A549 (cell line): ENCODE measurements around the gene CCP110. TPM values are rescaled to one million over a fixed set of nuclear protein-coding genes. Genes with fewer than 3 reads are reported as not detected.
A peak's percentile ranks its signal among the peaks of the same experiment; 100 is the strongest.

ENCODE experiments used
- ATAC-seq, 2 experiments: fragments of 200-7000 bp in 1 of 2; fragments of >200 bp in 1 of 2; cut with Nextera tagmentation in 1 of 2; cut with Tn5 transposase in 1 of 2; 3 replicates each; pipeline versions ENCODE4 v1.8.0 to v1.9.1; 2018 to 2020; ENCODE audit warnings: mild to moderate bottlenecking in 1 of 2, moderate library complexity in 1 of 2
- CTCF ChIA-PET: fragments of 300-600 bp; sonication (Branson Sonifier 250); formaldehyde crosslinking; extraction: SDS; loops from one replicate; lab custom pipeline; 2021; ENCODE audit warnings: antibody characterized with exemption, inconsistent platforms; lab: Yijun Ruan, JAX
- POLR2A ChIA-PET: fragments of 350-600 bp; formaldehyde crosslinking; extraction: SDS; loops from one replicate; lab custom pipeline; 2021; ENCODE audit warnings: antibody characterized with exemption, inconsistent platforms; lab: Yijun Ruan, JAX
- DNase-seq, 2 experiments: peaks; one replicate each; pipeline versions ENCODE4 v3.0.0 to v3.0.0-alpha.2; 2011 to 2016; ENCODE audit warnings: low read depth in 1 of 2, low spot score in 1 of 2
- FAIRE-seq: peaks from 2 replicates; lab custom pipeline; 2011; peaks lifted over from hg19 to GRCh38; lab: Jason Lieb, UNC
- H3K27ac ChIP-seq, 2 experiments: fragments of >200 bp; sonication (Bioruptor Twin); formaldehyde crosslinking; 3 replicates each; pipeline ENCODE4 v1.5.1; 2016 to 2017
- H3K4me1 ChIP-seq: fragments of >200 bp; sonication (Bioruptor Twin); formaldehyde crosslinking; 3 replicates; pipeline ENCODE4 v1.6.1; 2016
- H3K4me2 ChIP-seq: fragments of >200 bp; sonication (Bioruptor Twin); formaldehyde crosslinking; 3 replicates; pipeline ENCODE4 v1.6.1; 2016
- H3K4me3 ChIP-seq: fragments of >200 bp; sonication (Bioruptor Twin); formaldehyde crosslinking; 3 replicates; pipeline ENCODE4 v1.5.1; 2016
- H3K9me3 ChIP-seq: fragments of >200 bp; sonication (Bioruptor Twin); formaldehyde crosslinking; 3 replicates; pipeline ENCODE4 v1.6.1; 2016
- BCL3 ChIP-seq: fragments of >200 bp; sonication (Bioruptor Twin); formaldehyde crosslinking; IDR thresholded peaks from 3 replicates; pipeline ENCODE4 v1.6.1; 2016
- BHLHE40 ChIP-seq: IDR thresholded peaks from 2 replicates; pipeline ENCODE4 v1.6.1; 2012; ENCODE audit warnings: low read depth, low read length, inconsistent platforms
- CBX8 ChIP-seq: fragments of 200-600 bp; sonication (generic); IDR thresholded peaks from 2 replicates; pipeline ENCODE4 v1.6.1; 2016
- CEBPB ChIP-seq, 2 experiments: fragments of >200 bp in 1 of 2; sonication (Bioruptor Twin) in 1 of 2; formaldehyde crosslinking in 1 of 2; IDR thresholded peaks; 2 replicates each; pipeline ENCODE4 v1.6.1; 2012 to 2016
- CHD2 ChIP-seq: fragments of 150-350 bp; IDR thresholded peaks from 2 replicates; pipeline ENCODE4 v1.6.1; 2014; ENCODE audit warnings: low read length; ENCODE audit not compliant: partially characterized antibody
- EHF ChIP-seq: fragments of 250-450 bp; sonication (Bioruptor Pico); IDR thresholded peaks from 2 replicates; pipeline ENCODE4 v1.5.0; 2020; ENCODE audit warnings: mild to moderate bottlenecking
- ESRRA ChIP-seq: fragments of 150-350 bp; IDR thresholded peaks from 2 replicates; pipeline ENCODE4 v1.6.1; 2014; ENCODE audit warnings: mild to moderate bottlenecking, low read length, borderline replicate concordance
- FOSB ChIP-seq: fragments of 250-450 bp; sonication (Bioruptor Pico); IDR thresholded peaks from 2 replicates; pipeline ENCODE4 v1.5.0; 2020; ENCODE audit warnings: mild to moderate bottlenecking, moderate library complexity
- FOXS1 ChIP-seq: fragments of 250-450 bp; sonication (Bioruptor Pico); IDR thresholded peaks from 2 replicates; pipeline ENCODE4 v1.5.0; 2020; ENCODE audit warnings: mild to moderate bottlenecking, moderate library complexity
- HEYL ChIP-seq: fragments of 250-450 bp; sonication (Bioruptor Pico); IDR thresholded peaks from 2 replicates; pipeline ENCODE4 v1.8.0; 2021; ENCODE audit warnings: mild to moderate bottlenecking, moderate library complexity
- HMGXB4 ChIP-seq: fragments of 250-450 bp; sonication (Bioruptor Pico); IDR thresholded peaks from 2 replicates; pipeline ENCODE4 v1.5.0; 2021; ENCODE audit warnings: mild to moderate bottlenecking, moderate library complexity, borderline replicate concordance
- HOXA7 ChIP-seq: fragments of 250-450 bp; sonication (Bioruptor Pico); IDR thresholded peaks from 2 replicates; pipeline ENCODE4 v1.5.0; 2020; ENCODE audit warnings: mild to moderate bottlenecking, moderate library complexity
- JUN ChIP-seq, 2 experiments: fragments of >200 bp; sonication (Bioruptor Twin); formaldehyde crosslinking; IDR thresholded peaks; 2 replicates in 1 of 2; 3 replicates in 1 of 2; pipeline ENCODE4 v1.6.1; 2016 to 2017
- JUNB ChIP-seq: fragments of >200 bp; sonication (Bioruptor Twin); formaldehyde crosslinking; IDR thresholded peaks from 2 replicates; pipeline ENCODE4 v1.6.1; 2016
- KDM1A ChIP-seq: fragments of 200-600 bp; sonication (generic); IDR thresholded peaks from 2 replicates; pipeline ENCODE4 v1.6.1; 2016; ENCODE audit warnings: low read depth, mild to moderate bottlenecking
- MAX ChIP-seq: IDR thresholded peaks from 2 replicates; pipeline ENCODE4 v1.6.1; 2012
- MYC ChIP-seq: IDR thresholded peaks from 2 replicates; pipeline ENCODE4 v1.6.1; 2012; ENCODE audit warnings: mild to moderate bottlenecking, inconsistent platforms, low read length, improper control_type of control experiment, borderline replicate concordance
- NPAS2 ChIP-seq: fragments of 250-450 bp; sonication (Bioruptor Pico); IDR thresholded peaks from 2 replicates; pipeline ENCODE4 v1.8.0; 2022; ENCODE audit warnings: mild to moderate bottlenecking, moderate library complexity, borderline replicate concordance
- RARB ChIP-seq: fragments of 250-450 bp; sonication (Bioruptor Pico); IDR thresholded peaks from 2 replicates; pipeline ENCODE4 v1.8.0; 2021; ENCODE audit warnings: mild to moderate bottlenecking, moderate library complexity
- RCOR1 ChIP-seq: fragments of 150-350 bp; IDR thresholded peaks from 2 replicates; pipeline ENCODE4 v1.6.1; 2014; ENCODE audit warnings: antibody characterized with exemption, low read length, low read depth
- RNF2 ChIP-seq: fragments of 200-600 bp; sonication (generic); IDR thresholded peaks from 2 replicates; pipeline ENCODE4 v1.6.1; 2016; ENCODE audit warnings: low read depth, mild to moderate bottlenecking, antibody characterized with exemption, moderate library complexity, borderline replicate concordance
- SMC3 ChIP-seq: fragments of >200 bp; sonication (Bioruptor Twin); formaldehyde crosslinking; IDR thresholded peaks from 3 replicates; pipeline ENCODE4 v1.6.1; 2018; ENCODE audit warnings: inconsistent platforms
- SREBF2 ChIP-seq: fragments of 450-650 bp; IDR thresholded peaks from 2 replicates; pipeline ENCODE4 v1.6.1; 2014; ENCODE audit warnings: mild to moderate bottlenecking, moderate library complexity
- TP53 ChIP-seq: fragments of 250-450 bp; sonication (Bioruptor Pico); IDR thresholded peaks from 2 replicates; pipeline ENCODE4 v1.5.0; 2021; ENCODE audit warnings: mild to moderate bottlenecking, moderate library complexity
- USF2 ChIP-seq: fragments of 450-650 bp; IDR thresholded peaks from 2 replicates; pipeline ENCODE4 v1.6.1; 2014; ENCODE audit warnings: antibody characterized with exemption
- WGBS: methylation state at CpG from one replicate; pipeline ENCODE4 v1.1.6; 2017; ENCODE audit errors: missing lambda C conversion rate; 5-methylcytosine and 5-hydroxymethylcytosine counted together
- polyA plus RNA-seq, 4 experiments: library from polyadenylated mRNA; depleted of rRNA in 3 of 4; stranded (reverse); fragments of >200 nt; fragmentation: RNase III in 1 of 4; extraction: RNeasy Plus Mini Kit Qiagen cat#74134 plus additional on column Dnase treatment in 1 of 4; gene quantifications; 2 replicates in 3 of 4; 3 replicates in 1 of 4; pipeline ENCODE4 v1.2.3, GENCODE V29; 2011 to 2017
- TF ChIP-seq, protein P1 (sequence below): fragments of 250-450 bp; sonication (Bioruptor Pico); IDR thresholded peaks from 2 replicates; pipeline ENCODE4 v1.5.0; 2020; ENCODE audit warnings: low read depth, mild to moderate bottlenecking, moderate library complexity

The CCP110 gene
- polyA plus RNA-seq, 2 of the 4 experiments (the other 2 are of a cell fraction) = 11.3 to 15.3 TPM

GRCh38 chr16:19548144-19548543, 24.4 kb downstream of the CCP110 start:
- no peak overlapping the region for H3K27ac ChIP-seq
- DNase-seq = no peak
- H3K9me3 ChIP-seq = no peaks in the 10 kb centered on the region
- FAIRE-seq = no peak
- H3K4me2 ChIP-seq = no peak overlapping the region
- no peaks in the 10 kb centered on the region for H3K4me1 ChIP-seq
- 92% methylated on average over 3 of the region's 3 CpGs for WGBS
- no peak for ATAC-seq
- ChIA-PET CTCF (no interaction called here), POLR2A (no interaction called here)
- TF ChIP-seq HOXA7 (CRISPR knock-in tag) = no peak
- TF ChIP-seq TP53 (CRISPR knock-in tag) = no peak
- TF ChIP-seq, protein P1, sequence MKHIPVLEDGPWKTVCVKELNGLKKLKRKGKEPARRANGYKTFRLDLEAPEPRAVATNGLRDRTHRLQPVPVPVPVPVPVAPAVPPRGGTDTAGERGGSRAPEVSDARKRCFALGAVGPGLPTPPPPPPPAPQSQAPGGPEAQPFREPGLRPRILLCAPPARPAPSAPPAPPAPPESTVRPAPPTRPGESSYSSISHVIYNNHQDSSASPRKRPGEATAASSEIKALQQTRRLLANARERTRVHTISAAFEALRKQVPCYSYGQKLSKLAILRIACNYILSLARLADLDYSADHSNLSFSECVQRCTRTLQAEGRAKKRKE (CRISPR knock-in tag) = no peak
- no peak for TF ChIP-seq JUNB
- no peak for TF ChIP-seq HMGXB4
- TF ChIP-seq SREBF2 = no peak
- no peak for TF ChIP-seq RARB
- no peak for TF ChIP-seq MYC
- no peak for TF ChIP-seq USF2
- TF ChIP-seq FOXS1 (CRISPR knock-in tag) = no peak
- TF ChIP-seq HEYL (CRISPR knock-in tag) = no peak
- no peak overlapping the region for H3K4me3 ChIP-seq

GRCh38 chr16:19549673-19550072, 25.9 kb downstream of the CCP110 start:
- no peak for DNase-seq
- TF ChIP-seq CHD2 (no peak), MAX (no peak), SMC3 (no peak), JUN (IDR thresholded peaks at IDR 0.05) (no peak), RCOR1 (no peak), KDM1A (no peak), NPAS2 (CRISPR knock-in tag) (no peak), RNF2 (no peak), BCL3 (no peak), CEBPB (IDR thresholded peaks at IDR 0.05) (no peak), ESRRA (no peak), EHF (no peak), CBX8 (no peak), BHLHE40 (no peak), FOSB (CRISPR knock-in tag) (no peak)
- peak; percentile 80 for FAIRE-seq
- ChIA-PET CTCF (interaction anchor here (0.5 to 2.3 kb wide), 3 partner anchors 9 to 481 kb away, joined by 3 to 5 read pairs (median 4); no protein-coding TSS in a partner anchor), POLR2A (no interaction called here)
- H3K4me3 ChIP-seq = no peak overlapping the region
- H3K9me3 ChIP-seq = no peaks in the 10 kb centered on the region
- H3K4me2 ChIP-seq = no peak overlapping the region
- H3K27ac ChIP-seq = no peak overlapping the region
- no peak for ATAC-seq
- H3K4me1 ChIP-seq = 0 out of 3 replicates have a peak, but pooled peaks cover 3% of the 10 kb centered on the region
